DMS153 (cell line): ENCODE results near the gene MAST4.

Experiments
- DNase-seq: peaks from one replicate; lab custom pipeline; 2025; lab: John Stamatoyannopoulos, UW

The MAST4 gene

DNA sequence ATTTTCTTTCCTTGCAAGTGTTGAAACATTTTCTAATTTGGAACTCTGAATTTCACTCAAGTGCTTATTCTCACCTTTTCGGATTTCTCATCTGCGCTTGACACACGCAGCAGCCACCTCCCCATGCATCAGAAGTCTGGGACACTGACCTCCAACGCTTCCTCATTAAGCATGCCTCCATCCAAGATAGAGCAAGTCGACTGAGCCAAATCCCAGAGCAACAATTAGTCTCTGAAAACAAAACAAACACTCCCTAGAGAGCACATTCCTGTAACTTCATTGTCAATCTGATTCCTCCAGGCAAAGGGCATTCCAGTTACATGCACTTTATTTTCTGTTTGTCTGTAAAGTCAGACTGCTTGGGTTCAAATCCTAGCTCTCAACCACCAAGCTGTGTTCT, 594.7 kb downstream of the MAST4 start:
- DNase-seq, result no peak

DNA sequence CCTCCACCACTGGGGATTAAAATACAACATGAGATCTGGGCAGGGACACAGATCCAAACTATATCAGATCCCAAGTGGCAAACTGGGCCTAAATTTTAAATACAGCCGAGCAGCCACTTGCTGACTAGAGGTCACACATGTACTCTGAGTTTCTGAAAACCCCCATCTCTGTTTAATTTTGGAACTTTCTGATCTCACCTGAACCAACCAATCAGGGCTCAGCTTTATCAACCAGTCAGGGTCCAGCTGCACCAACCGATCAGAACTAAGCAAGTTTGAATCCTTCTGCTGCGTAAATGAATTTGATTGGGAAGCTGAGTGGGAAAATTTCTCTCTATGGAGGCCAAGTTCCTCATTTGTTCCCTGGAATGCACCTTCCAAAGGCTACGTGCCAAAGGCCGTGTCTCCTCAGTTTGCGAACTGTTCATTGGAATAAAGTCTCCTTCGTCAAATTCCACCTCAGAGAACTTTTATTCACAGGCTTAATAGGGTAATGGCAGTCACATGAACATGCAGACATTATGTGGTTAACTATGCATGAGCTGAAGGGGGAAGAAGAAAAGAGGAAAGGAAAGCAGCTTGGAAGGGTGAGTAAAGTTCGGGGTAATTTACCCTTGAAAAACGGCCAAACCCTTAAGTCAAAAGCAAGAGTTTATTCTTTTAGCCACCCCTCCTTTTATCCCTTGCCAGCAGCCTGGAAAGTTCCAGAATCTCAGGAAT, 596.7 kb downstream of the MAST4 start:
- no peak for DNase-seq

DNA sequence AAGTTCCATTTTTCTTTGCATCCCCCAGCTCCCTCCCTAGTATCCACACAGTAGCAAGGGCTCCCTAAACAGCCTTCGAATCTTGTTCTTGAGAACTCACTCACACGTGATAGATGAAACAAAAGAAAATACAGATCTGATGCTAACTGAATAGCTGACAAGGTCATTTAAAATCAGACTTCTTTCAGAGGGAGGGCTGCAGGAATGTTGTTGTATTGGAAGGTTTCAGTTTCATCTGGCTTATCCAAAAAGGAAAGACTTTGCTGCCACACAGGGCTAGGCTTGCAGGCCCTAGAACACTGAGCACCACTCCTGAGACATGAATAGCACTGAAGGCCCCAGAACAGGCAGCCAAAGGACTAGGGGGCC, 597.2 kb downstream of the MAST4 start:
- no peak for DNase-seq

DNA sequence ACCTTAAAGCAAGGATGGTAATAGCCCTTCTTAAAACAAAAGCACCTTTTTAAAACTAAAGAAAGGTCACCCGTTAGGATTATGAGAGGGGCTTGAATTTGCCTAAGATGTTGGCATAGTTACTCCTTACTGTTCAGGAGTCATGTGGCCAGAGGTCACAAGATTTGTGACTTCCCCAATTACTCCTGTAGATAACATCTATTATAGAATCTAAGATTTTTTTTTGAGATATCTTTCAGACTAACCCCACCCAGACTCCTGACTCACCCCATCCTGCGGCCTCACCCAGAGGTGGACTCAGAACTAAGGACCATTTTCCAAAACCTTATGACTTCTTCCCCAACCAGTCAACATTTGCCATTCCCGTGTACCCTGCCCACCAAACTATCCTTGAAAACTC, 598.0 kb downstream of the MAST4 start:
- no peak for DNase-seq

DNA sequence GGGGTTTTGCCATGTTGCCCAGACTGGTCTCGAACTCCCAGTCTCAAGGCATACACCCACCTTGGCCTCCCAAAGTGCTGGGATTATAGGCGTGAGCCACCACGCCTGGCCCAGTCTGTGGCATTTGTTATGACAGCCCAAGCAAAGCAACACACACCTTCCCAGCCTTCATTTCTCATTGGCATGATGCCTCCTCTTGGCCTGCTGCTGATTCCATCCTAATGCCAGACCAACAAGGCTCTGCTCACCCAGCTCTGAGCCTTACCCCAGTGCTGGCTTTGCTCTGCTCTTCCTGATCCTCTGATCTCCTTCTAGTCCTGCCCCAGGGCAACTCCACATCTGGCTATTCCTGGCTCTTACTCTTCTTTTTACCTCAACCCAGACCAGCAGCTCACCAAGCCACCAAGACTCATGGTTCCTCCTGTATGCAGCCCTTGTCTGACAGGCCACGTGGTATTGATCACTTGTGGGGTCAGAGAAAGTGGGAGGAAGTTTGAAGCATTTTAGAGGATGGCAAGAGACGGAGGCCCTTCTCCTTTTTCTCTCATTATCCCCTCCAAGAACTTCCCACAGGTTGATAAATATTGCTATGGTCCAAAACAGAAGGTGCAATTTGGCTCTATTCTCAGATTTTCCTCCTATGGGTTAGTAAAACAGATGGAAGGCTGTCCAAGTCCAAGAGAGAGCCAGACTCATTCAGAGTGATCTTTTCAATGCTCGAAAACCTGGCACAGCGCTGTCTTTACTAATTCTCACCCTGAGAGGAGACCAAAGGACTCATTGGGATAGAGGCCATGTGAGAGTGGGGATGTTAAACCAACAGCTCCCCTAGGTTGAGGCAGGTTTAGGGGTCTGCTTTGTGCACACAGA, 599.4 kb downstream of the MAST4 start:
- no peak for DNase-seq

DNA sequence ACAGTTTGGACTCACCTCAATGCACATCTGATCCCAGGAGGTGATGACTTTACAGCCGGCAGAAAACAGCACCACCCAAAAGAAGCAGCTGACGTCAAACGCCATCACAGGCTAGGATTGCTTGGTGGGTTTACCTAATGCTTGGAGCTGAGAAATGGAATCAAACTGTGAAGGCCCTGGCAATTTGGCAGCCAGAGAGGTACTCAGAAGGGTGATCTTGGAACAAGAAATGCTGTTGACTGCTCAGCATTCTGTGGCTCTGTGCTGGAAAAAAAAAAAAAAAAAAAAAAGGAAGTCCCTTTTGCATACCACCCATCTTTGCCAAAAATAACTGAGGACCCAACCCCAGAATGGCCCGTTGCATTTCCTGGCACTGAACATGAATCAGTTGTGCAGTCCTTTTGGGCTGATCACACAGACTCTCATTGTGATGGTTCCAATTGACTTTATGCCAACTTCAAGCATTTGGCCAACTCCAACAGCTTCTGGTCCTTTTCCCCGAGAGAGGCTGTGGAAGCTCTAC, 600.4 kb downstream of the MAST4 start, which contains the start of gene CD180:
TSS of gene CD180 (minus strand) at position 263 of the 523 bp plus-strand sequence. CDS start at position 105, 158 bp downstream.
- DNase-seq, result no peak

DNA sequence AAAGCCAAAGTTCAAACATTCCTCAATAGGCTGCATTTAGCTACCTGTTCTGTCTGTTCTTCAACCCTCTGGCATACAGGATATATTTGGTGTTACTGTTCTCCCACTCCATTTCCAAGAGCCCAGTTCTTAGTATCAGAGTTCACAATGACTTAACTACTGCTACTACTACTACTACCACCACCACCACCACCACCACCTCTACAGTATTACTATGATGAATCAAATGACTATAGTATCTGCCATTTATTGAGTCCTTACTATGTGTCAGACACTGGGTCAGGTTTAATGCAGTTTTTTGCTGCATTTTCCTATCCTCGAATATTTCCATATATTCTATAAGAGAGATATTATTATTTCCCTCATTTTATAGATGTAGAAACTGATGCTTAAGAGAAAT, 601.3 kb downstream of the MAST4 start:
- DNase-seq, result no peak

DNA sequence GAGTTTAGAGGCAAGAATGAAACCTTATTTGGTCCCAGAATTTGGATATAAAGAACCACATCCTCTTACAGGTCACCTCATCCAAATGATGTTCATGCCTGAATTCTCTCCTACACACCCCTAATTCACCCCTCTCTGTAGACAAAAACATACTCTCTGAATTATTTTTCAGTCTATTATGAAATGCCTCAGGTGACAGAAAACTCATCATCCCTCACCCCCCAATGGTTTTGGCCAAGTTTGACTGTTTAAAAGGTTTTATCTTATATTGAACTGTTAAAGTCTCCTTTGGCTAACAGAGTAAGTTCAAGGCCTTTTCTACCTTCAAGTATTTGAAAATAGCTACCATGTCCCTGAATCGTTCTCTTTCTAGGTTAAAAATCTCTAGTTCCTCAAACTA, 602.7 kb downstream of the MAST4 start:
- DNase-seq, result no peak

DNA sequence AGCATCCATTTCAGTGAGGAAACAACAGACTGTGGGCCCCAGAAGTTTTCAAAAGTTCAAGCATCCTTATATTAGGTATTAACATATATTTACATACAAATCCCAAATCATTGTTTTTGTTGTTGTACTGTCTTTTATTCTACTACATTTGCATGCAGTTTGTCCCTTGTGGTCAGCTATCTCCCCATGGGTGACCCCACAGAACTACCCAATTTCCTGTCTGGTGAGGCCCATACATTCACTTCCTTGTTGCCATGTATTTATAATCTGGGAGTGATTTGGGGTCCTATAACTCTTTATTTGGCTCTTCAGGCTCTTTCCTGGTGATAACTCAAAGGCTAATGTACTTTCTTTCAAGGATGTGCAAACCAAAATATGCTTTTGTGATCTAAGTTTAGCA, 603.7 kb downstream of the MAST4 start:
- DNase-seq, result no peak

DNA sequence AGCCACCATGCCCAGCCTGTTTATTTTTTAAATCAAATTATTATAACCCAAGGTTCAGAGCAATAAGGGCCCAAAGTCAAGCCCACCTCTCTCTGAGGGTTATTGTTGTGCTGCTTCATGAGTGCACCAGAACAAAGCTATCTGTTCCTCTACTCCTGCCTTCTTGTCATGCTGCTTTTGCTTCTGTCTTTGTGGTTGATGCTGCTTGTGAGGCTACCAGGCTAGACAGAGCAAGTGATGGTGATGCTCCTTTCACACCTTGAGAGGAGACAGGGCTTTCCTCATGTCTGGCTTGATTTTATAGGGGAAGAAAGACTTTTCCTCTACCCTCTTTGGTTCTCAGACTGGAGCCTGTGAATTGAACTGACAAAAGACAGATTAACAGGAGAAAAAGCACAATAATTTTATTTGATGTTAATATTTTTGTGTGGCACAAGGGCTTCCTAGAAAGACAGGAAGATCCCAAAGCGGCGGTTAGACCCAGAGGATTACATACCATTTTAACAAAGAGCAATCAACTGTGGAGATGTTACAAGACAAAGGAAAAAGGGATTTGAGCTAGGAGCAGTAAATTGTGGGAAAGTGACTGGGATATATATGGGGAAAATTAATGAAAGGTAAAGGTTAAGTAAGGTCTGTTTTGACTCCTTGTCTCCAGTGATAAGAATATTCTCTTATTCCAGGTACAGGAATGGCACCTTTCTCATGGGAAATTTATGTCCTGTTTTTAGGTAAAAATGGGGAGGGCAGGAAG, 604.8 kb downstream of the MAST4 start:
- DNase-seq, result no peak

DNA sequence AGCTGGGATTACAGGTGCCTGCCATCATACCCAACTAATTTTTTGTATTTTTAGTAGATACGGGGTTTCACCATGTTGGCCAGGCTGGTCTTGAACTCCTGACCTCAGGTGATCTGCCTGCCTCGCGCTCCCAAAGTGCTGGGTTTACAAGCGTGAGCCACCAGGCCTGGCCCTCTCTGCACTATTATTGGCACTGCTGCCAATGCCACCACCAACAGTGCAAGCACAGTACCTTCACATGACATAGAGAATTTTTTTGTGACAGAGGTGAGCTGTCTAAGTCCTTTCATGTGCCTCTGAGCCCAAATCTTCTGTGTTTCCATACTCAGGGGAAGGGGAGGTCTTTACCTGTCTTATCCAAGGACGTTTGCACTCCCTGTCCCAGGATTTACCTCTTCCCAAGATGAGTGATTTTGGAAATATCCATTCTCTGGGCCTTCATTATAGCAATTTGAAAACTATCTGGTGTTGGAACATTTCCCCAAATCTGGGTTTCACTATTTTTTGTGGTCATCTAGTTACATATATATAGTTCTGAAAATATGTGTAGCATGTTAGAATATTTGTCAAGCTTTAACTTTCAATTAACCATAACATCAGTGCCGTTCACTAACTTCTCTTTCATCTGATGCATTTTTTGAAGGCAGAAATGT, 605.8 kb downstream of the MAST4 start:
- no peak for DNase-seq

DNA sequence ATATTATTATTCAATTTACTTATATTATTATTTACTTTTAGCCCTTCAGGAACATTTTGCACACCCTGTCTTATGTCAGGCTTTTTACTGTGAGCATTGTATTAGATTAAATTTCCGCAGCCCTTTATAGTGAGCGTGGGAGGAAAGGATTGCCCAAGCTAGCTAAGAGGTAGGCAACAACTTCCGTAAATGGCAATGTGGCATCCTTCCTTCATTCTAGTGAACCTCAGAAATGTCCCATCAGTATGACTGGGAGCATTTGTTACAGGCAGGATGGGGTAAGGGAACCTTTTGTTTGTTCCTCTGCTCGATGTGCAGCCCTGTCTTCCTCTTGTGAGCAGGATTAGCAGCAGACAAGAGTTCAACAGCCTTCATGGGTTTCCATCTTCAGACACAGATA, 606.6 kb downstream of the MAST4 start:
- DNase-seq, result no peak

DNA sequence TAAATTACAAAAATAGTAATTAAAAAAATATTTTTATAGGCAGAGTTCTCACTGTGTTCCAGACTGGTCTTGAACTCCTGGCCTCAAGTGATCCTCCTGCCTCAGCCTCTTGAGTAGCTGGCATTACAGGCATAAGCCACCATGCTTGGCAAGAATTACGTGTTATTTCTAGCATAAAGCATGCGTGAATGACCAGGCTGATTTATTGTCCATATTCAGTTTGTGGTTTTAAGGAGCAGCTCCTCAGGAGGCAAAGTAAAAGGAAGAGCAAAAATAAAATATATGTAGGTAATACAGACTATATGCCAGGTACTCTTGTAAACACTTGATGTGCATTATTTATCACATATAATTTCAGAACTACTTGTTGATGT, 607.5 kb downstream of the MAST4 start:
- no peak for DNase-seq

DNA sequence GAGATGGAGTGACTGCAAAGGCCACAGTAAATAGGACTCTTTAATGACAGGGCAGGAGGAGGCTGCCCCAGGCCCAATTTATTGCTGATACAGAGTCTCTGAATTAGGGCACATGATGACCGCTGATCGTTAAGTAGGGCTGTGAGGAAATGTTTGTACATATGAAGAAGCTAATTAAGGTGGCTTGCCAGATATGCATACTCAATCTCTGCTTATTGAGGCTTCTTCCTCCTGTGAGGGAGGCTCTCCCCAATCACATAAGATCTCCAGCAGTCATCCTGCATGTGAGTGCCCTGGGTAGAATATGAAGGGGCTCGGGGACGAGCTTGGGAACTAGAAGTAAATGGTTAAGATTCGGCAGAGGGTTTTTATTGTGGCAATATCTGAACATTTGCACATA, 608.6 kb downstream of the MAST4 start:
- DNase-seq, result no peak

DNA sequence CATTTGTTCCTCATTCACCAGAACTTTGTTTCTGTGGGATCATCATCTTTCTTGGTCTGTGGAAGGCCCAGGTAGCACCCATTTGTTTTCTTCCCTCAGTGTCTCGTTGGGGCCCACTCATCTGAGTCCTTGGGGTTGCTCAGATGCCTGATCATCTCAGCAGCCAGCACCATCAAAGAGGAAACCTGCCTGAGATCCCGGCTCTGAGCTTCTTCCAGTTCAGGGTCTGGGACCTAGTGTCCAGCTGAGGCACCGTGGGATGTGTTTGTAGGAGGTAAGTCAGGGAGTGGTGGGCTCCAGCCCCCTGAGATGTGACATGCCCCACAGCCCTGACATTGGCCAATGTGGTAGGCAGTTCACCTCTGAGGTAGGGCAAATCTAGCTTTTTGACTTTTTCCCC, 609.8 kb downstream of the MAST4 start:
- DNase-seq, result no peak

DNA sequence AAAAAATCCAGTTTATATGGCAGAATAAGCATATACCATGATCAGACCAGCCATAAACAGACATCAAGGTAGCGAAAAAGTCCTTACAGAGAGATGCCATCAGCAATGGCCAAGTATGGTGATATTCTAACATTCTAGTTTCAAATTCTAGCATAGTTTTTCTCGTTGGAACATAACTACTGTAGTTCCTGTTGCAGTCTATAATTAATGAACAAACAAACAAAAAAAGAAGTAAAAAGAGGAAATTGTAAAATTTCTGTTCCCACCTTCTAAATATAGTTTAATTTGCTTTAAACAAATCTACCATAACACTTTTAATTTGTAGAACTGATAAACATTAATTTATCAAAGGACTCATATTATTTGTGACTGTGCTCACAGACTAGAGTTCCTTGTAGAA, 610.3 kb downstream of the MAST4 start:
- no peak for DNase-seq

DNA sequence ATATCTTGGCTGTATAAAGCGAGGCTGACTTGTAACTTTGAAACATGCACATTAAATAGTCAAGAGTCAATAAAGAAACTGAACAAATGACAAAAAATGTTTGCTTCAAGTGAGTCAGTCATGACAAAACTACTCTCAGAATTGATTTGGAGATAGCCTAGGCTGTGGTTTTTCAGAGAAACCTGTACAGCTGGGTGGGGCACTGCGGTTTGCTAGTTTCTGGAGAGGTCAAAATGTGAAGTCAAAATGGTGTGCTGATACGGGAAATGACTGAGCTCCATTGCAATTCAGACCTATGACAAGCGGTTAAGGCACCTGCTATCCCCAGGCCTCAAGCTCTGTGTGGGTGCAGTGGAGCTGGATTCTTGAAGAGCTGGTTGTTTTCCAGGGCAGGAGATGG, 610.7 kb downstream of the MAST4 start:
- no peak for DNase-seq

DNA sequence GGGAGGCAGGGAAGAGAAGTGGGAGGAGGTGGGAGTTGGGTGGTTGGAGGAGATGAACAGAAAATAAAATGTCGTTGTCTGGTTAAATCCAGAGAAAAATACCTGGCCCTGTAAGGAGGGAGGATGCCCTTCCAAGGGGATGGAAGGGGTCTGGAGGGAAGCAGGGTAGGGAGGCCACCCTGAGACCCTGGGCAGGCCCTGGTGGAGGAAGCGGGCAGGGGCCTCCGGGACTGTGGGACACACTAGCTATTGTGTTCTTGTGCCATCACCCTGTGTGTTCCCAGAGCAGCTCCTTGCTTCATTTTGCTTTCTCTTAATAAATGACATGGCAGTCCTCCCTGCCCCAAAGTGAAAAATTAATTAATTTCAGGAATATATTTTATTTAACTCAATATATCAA, 612.2 kb downstream of the MAST4 start:
- DNase-seq, result no peak

DNA sequence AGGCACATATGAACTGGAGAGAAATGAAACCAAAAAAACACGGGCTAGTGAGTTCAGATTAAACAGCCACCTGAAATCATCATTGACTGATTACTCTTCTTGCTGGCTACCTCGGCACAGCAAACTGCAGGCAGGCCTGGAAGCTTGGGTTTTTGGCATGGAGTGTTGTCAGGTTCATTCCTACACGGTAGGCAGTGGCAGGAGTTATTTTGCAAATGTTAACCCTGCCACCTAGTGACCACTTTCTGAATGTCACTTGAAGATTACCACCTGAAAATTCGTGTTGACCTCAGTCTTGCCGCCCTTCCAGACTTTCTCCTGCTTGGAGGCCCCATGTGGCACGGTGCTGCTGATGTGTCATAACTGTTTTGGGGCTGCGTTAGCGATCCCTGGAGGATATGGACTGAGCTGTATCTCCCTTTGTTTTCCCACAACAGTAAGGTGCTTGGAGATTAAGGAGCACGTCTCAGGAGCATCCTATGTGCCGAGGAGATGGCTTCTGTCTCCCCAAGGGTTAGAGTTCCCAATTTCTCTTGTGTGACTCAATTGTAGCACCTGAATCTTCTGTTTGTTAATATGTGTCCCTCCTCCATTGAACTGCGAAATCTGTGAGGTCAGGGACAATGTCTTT, 613.1 kb downstream of the MAST4 start:
- DNase-seq, result peak; percentile 5

DNA sequence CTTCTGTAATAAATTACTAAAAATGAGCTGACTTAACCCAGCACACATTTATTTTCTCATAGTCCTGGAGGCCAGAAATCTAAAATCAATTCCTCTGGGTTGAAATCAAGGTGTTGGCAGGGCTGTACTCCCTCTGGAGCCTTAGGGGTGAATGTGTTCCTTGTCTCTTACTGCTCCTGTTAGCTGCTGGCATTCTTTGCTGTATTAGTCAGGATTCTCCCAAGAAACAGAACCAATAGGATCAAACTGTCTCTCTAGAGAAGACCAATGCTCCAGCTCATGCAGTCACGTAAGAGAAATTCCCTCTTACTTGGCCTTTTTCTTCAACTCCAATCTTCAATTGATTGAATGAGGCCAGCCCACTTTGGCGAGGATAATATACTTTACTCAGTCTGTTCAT, 615.7 kb downstream of the MAST4 start:
- DNase-seq, result no peak

DNA sequence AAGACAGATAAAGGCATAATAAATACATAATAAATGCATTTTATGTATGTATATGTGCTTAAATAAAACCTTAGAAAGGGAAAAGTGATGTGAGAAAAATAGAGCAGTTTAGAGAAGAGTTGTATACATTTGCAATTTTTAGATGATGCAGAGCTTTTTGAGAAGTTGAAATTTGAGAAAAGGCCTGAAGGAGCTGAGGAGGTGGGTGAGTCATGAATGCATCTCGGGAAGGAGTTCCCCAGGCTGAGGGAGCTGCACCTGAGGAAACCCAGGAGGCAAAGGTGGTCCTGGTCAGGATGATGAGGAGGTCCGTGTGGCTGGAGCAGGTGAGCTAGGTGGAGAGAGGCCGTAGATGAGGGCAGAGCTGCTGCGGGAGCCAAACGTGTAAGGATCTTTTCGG, 617.8 kb downstream of the MAST4 start:
- no peak for DNase-seq
